DND-41 (cell line): ENCODE measurements around the gene RPL27A.

Source experiments
- ATAC-seq: fragments of 200-7000 bp; cut with Tn5 transposase; 3 replicates; pipeline ENCODE4 v1.9.1; 2021; ENCODE audit warnings: low read depth; ENCODE audit not compliant: insufficient read depth
- DNase-seq: peaks from one replicate; pipeline ENCODE4 v3.0.0-alpha.2; 2020
- H2AFZ ChIP-seq: 2 replicates; pipeline ENCODE4 v1.6.0; 2012; ENCODE audit warnings: low read depth, low read length
- H3K27ac ChIP-seq: 2 replicates; pipeline ENCODE4 v1.5.1; 2012; ENCODE audit warnings: low read length, inconsistent platforms
- H3K27me3 ChIP-seq: fragments of 200-600 bp; sonication (generic); 2 replicates; pipeline ENCODE4 v1.6.0; 2012; ENCODE audit warnings: low read length, mild to moderate bottlenecking, inconsistent platforms; ENCODE audit not compliant: insufficient read depth, poor library complexity
- H3K36me3 ChIP-seq: 2 replicates; pipeline ENCODE4 v1.5.1; 2012; ENCODE audit warnings: low read length, inconsistent platforms; ENCODE audit not compliant: insufficient read depth
- H3K4me1 ChIP-seq: 2 replicates; pipeline ENCODE4 v1.5.1; 2012; ENCODE audit warnings: mild to moderate bottlenecking, low read length; ENCODE audit not compliant: insufficient read depth
- H3K4me2 ChIP-seq: 2 replicates; pipeline ENCODE4 v1.6.0; 2012; ENCODE audit warnings: mild to moderate bottlenecking, moderate library complexity, low read length, inconsistent platforms; ENCODE audit not compliant: insufficient read depth
- H3K4me3 ChIP-seq, 2 experiments: fragments of 200-600 bp in 1 of 2; shearing (Covaris generic) in 1 of 2; 2 replicates each; pipeline ENCODE4 v1.5.1; 2012 to 2016; ENCODE audit warnings: inconsistent platforms in 2 of 2, low read length in 2 of 2, mild to moderate bottlenecking in 2 of 2, low read depth in 1 of 2, moderate library complexity in 1 of 2
- H3K79me2 ChIP-seq: 2 replicates; pipeline ENCODE4 v1.6.0; 2012; ENCODE audit warnings: low read length, inconsistent platforms; ENCODE audit not compliant: insufficient read depth
- H3K9ac ChIP-seq: 2 replicates; pipeline ENCODE4 v1.6.0; 2012; ENCODE audit warnings: low read depth, mild to moderate bottlenecking, inconsistent platforms, low read length, moderate library complexity
- H3K9me3 ChIP-seq: 2 replicates; pipeline ENCODE4 v1.5.1; 2012; ENCODE audit warnings: low read length, moderate library complexity, mild to moderate bottlenecking, inconsistent platforms; ENCODE audit not compliant: insufficient read depth, severe bottlenecking
- H4K20me1 ChIP-seq: 2 replicates; pipeline ENCODE4 v1.6.0; 2012; ENCODE audit warnings: low read length; ENCODE audit not compliant: insufficient read depth
- EZH2 ChIP-seq: IDR thresholded peaks from 3 replicates; pipeline ENCODE4 v1.6.1; 2012; ENCODE audit warnings: borderline replicate concordance, low read depth, mild to moderate bottlenecking, moderate library complexity, low read length, inconsistent platforms; ENCODE audit not compliant: severe bottlenecking
- TF ChIP-seq, protein P1 (sequence below): IDR thresholded peaks from 2 replicates; pipeline ENCODE4 v1.5.1; 2012; ENCODE audit warnings: borderline replicate concordance, low read length, moderate library complexity, mild to moderate bottlenecking; ENCODE audit not compliant: poor library complexity, severe bottlenecking; ENCODE audit errors: extremely low read depth

The RPL27A gene

DNA sequence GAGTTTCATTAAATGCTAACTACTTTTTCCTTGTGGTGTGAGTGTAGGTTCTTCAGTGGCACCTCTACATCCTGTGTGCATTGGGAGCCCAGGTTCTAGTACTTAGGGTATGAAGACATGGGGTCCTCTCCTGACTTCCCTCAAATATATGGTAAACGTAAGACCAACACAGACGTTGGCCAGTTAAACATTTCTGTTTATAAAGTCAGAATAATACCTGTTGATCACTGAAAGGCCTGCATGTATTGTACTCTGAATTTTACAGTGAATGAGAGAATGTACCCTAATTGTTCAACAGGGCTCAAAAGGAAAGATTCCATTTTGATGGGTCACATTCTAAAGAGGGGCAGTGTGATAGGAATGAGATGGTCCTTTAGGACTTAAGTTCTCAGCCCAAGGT is 3.2 kb downstream of the RPL27A start:
- Histone ChIP-seq H3K9ac (no peak overlapping the region), H3K4me2 (peak overlapping the region; percentile 67; the same call in 1 of the 2 replicates), H4K20me1 (peaks cover 29% of the 10 kb centered on the region), H3K36me3 (peaks cover 47% of the 10 kb centered on the region), H3K27ac (no peak overlapping the region), H3K4me3 (no peak overlapping the region), H2AFZ (no peak overlapping the region), H3K9me3 (no peaks in the 10 kb centered on the region), H3K79me2 (peaks cover 70% of the 10 kb centered on the region), H3K4me1 (peaks cover 74% of the 10 kb centered on the region), H3K27me3 (no peaks in the 10 kb centered on the region)
- ATAC-seq (no peak), DNase-seq (no peak)
- TF ChIP-seq, protein P1, sequence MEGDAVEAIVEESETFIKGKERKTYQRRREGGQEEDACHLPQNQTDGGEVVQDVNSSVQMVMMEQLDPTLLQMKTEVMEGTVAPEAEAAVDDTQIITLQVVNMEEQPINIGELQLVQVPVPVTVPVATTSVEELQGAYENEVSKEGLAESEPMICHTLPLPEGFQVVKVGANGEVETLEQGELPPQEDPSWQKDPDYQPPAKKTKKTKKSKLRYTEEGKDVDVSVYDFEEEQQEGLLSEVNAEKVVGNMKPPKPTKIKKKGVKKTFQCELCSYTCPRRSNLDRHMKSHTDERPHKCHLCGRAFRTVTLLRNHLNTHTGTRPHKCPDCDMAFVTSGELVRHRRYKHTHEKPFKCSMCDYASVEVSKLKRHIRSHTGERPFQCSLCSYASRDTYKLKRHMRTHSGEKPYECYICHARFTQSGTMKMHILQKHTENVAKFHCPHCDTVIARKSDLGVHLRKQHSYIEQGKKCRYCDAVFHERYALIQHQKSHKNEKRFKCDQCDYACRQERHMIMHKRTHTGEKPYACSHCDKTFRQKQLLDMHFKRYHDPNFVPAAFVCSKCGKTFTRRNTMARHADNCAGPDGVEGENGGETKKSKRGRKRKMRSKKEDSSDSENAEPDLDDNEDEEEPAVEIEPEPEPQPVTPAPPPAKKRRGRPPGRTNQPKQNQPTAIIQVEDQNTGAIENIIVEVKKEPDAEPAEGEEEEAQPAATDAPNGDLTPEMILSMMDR = no peak
- no peak for TF ChIP-seq EZH2

DNA sequence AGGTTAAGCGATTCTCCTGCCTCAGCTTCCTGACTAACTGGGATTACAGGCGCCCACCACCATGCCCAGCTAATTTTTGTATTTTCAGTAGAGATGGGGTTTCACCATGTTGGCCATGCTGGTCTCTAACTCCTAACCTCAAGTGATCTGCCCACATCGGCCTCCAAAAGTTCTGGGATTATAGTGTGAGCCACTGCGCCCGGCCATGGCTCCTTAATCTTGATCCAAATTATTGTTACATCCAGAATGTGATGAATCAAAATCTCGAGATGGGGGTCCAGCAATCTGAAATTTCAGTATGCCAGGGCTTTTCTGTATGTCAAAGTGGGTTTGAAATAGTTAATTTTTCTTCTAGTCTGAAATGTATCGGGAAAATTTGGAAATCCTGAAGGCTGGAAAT is 3.7 kb downstream of the RPL27A start:
- Histone ChIP-seq H3K36me3 (peaks cover 47% of the 10 kb centered on the region), H3K9me3 (no peaks in the 10 kb centered on the region), H3K27me3 (no peaks in the 10 kb centered on the region), H3K9ac (no peak overlapping the region), H3K79me2 (peaks cover 73% of the 10 kb centered on the region), H3K4me1 (peaks cover 73% of the 10 kb centered on the region), H3K4me3 (no peak overlapping the region), H4K20me1 (peaks cover 29% of the 10 kb centered on the region), H3K4me2 (peak overlapping the region; percentile 69; the same call in 1 of the 2 replicates), H2AFZ (no peak overlapping the region), H3K27ac (no peak overlapping the region)
- ATAC-seq (no peak), DNase-seq (no peak)
- TF ChIP-seq EZH2 = no peak
- TF ChIP-seq, protein P1 = no peak

DNA sequence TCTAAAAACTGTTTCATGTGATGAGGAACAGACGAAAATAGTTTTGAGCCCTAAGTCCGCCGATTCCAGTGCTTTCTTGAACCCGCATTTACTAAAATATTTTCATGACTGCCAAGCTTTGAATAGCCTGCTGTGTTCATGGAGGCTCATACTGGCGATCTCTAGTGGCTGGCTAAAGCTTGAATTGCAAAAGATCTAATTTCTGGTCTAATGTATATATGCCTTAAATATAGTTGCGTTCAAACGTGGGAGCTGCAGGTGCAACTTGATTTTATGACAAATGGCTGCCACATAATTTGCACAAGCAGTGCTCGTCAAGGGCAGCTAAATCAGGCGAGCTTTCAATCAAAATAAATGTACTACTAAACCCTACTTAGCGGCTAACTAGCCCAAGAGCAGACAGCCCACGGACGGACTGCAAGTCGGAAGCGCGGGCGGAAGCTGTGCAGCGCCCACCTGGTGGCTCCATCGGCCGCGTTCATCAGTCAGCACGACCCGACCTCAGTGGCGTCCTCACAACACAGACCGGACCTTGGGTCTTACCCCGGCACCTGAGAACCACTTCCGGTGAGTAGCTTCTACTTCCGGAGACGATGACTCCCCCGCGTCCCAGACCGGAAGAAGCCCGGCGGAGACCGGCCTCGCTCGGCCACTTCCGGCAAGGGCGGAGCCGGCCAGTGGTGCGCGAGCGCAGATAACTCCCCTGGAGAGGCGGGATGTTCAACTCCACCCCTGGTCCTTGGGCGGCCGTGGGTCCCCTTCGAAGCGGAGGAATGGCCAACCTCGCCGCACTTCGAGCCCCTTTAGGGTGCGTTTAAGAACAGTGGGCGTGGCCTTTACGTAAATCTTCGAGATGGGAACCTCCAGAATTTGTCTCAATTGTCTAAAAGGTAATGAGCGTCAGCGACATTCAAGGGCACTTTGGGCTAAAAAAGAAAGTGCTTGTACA is 6.1 kb downstream of the RPL27A start:
- ATAC-seq (peak; percentile 88), DNase-seq (peak; percentile 86)
- no peak for TF ChIP-seq EZH2
- TF ChIP-seq, protein P1 = peak; percentile 16
- Histone ChIP-seq H3K27ac (peak overlapping the region; percentile 83), H3K4me3 (peak overlapping the region; percentile 45 to 68), H3K27me3 (no peaks in the 10 kb centered on the region), H3K4me1 (peaks cover 64% of the 10 kb centered on the region), H2AFZ (peak overlapping the region; percentile 65), H3K4me2 (peak overlapping the region; percentile 69), H3K9ac (peak overlapping the region; percentile 66), H4K20me1 (peaks cover 19% of the 10 kb centered on the region), H3K36me3 (peaks cover 38% of the 10 kb centered on the region), H3K9me3 (no peaks in the 10 kb centered on the region), H3K79me2 (peaks cover 66% of the 10 kb centered on the region)
